Measurements from ENCODE around the gene BCL6B.

BCL6B gene

DNA sequence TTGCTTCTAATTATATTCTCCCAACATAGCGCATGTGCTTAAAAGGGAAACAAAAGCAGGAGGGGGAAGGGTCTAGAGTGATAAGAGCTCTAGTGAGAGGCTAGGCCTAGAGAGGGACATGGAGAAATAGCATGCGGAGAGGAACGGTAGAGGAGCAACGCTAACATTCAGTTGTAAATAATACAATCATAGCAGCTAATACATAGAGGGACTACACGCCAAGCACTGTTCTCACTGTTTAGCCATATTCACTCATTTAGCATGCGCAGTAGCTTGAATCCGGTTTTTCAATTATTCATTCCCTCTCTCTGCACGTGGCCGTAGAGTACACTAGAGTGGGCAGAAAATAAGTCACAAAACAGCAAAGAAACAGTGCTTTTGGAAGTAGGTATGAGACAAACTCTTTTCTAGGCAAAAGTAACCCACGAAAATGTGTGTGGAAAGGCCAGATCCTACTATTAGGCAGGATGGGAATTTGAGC is 28.7 kb upstream of the BCL6B start:
- TF ChIP-seq CTCF (IDR thresholded peaks at IDR 0.05; ENCODE audit: low read length, missing control alignments): no peak
- no peak overlapping the region for H3K4me3 ChIP-seq (replicated peaks; ENCODE audit: low read depth, low read length)
- no peak for DNase-seq (ENCODE audit: low read depth)

- DNase-seq (ENCODE audit: low read depth): no peak
- TF ChIP-seq CTCF (IDR thresholded peaks at IDR 0.05; ENCODE audit: low read length, missing control alignments): no peak
- no peak overlapping the region for H3K4me3 ChIP-seq (replicated peaks; ENCODE audit: low read depth, low read length)
Observed at GRCh38 chr17:6994666-6995256, 28.1 kb upstream of the BCL6B start.

DNA sequence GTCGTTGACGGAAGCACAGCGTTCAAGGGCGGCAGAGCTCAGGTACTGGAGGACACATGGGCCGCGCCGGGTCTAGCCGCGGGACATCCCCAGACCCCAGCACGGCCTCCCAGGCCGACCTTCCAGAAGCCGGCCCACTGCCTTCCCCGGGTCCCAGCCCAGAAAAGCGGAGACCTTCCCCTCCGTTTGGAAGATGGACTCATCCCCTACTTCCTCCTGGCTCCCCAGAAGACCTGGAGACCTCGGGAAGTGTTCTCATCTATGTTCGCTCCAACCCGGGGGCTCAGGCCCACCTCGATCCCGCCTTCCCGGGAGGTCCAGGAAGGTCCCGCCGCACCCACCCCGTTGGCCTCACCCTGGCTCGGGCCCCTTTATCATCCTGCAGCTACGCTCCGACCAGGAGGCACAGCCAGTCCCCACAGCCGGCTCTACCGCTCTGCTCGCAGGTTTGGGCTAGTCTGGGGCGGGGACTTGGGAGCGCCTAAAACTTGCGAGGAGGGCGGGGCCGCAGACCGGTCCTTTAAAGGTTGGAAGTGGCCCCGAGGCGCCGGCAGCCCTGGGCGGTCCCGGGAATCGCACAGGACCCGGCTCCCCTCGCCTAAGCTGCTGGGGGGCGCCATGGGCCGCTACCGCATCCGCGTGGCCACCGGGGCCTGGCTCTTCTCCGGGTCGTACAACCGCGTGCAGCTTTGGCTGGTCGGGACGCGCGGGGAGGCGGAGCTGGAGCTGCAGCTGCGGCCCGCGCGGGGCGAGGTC is 27.2 kb upstream of the BCL6B start, which contains the start of gene ALOX12:
Gene ALOX12 (plus strand): TSS at position 550 of the 756 bp plus-strand sequence. CDS start 69 bp downstream, at position 619.
- no peak for TF ChIP-seq CTCF (IDR thresholded peaks at IDR 0.05; ENCODE audit: low read length, missing control alignments)
- no peak for DNase-seq (ENCODE audit: low read depth)
- H3K4me3 ChIP-seq (replicated peaks; ENCODE audit: low read depth, low read length): no peak within 1 kb of the TSS

DNA sequence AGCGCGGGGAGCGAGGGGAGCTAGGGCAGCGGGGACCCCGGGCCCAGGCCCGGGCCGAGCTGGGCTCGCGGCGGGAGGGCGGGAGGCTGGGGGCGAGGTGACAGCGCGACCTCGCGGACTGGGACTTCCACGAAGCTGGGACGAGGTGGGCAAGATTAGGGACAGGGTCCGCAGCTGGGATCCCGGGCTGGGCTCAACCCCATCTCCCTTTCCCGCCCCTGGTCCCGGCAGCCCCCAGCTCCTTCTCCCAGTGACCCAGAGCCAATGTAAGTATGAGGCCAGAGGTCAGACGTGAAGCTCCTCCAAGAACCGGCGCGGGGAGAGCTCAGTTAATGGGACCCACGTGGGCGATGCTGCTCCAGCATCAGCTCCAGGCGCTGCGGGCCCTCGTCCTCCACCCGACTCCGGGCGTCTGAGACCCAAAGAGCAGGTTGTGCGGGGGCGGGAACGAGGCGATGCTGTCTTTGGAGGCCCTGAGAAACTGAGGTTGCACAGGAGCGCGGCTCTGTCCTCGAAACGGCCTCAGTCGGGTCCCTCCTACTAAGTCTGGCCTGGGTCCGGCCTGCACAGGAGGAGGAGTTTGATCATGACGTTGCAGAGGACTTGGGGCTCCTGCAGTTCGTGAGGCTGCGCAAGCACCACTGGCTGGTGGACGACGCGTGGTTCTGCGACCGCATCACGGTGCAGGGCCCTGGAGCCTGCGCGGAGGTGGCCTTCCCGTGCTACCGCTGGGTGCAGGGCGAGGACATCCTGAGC is 26.4 kb upstream of the BCL6B start:
- no peak for TF ChIP-seq CTCF (IDR thresholded peaks at IDR 0.05; ENCODE audit: low read length, missing control alignments)
- DNase-seq (ENCODE audit: low read depth): no peak
- H3K4me3 ChIP-seq (replicated peaks; ENCODE audit: low read depth, low read length): no peak overlapping the region

DNA sequence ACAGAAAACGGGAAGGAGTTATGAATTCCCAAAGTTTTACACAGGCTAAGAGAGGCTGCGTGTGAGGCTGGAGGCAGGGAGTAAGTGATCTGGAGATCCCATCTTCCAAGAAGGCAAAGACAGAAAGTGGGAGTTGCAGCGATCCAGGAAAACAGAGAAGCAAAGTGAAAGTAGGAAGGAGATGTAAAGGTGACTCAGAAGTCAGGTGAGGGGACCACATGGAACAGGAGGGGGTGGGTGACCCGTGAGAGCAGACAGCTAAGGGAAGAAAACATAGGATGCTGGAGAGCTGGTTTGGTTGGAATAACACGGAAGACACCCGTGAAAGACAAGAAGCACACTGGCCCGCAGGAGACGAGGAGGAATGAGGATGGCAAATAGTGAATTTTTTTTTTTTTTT is 25.7 kb upstream of the BCL6B start:
- TF ChIP-seq CTCF (IDR thresholded peaks at IDR 0.05; ENCODE audit: low read length, missing control alignments): no peak
- H3K4me3 ChIP-seq (replicated peaks; ENCODE audit: low read depth, low read length): no peak overlapping the region
- DNase-seq (ENCODE audit: low read depth): no peak

- no peak overlapping the region for H3K4me3 ChIP-seq (replicated peaks; ENCODE audit: low read depth, low read length)
- TF ChIP-seq CTCF (IDR thresholded peaks at IDR 0.05; ENCODE audit: low read length, missing control alignments): no peak
- no peak for DNase-seq (ENCODE audit: low read depth)
Observed at GRCh38 chr17:6998855-6999508, 23.9 kb upstream of the BCL6B start.
